Loucy (cell line): ENCODE measurements around the gene HSPA13.
"Not testable (repeated sequence)": the region's sequence is repeated elsewhere in the genome, so short reads cannot be mapped to it uniquely, and the experiment has no call there.

Experiments used
- H2AFZ ChIP-seq: fragments of 200-600 bp; sonication (generic); 2 replicates; pipeline ENCODE4 v1.6.0; 2016; ENCODE audit warnings: antibody characterized with exemption, mild to moderate bottlenecking, low read length, moderate library complexity
- H3F3A ChIP-seq: fragments of 200-600 bp; 2 replicates; pipeline ENCODE4 v1.6.0; 2016; ENCODE audit warnings: antibody characterized with exemption, low read depth, mild to moderate bottlenecking
- H3K27me3 ChIP-seq: fragments of 200-600 bp; sonication (generic); 2 replicates; pipeline ENCODE4 v1.6.1; 2014; ENCODE audit warnings: low read length, mild to moderate bottlenecking; ENCODE audit not compliant: insufficient read depth, poor library complexity, severe bottlenecking
- H3K36me3 ChIP-seq: fragments of 200-600 bp; sonication (generic); 2 replicates; pipeline ENCODE4 v1.6.1; 2016; ENCODE audit warnings: low read length; ENCODE audit not compliant: insufficient read depth
- H3K4me1 ChIP-seq: fragments of 200-600 bp; sonication (generic); 2 replicates; pipeline ENCODE4 v1.5.1; 2014; ENCODE audit warnings: low read length, mild to moderate bottlenecking; ENCODE audit not compliant: insufficient read depth, poor library complexity, severe bottlenecking
- H3K4me2 ChIP-seq: fragments of 200-600 bp; sonication (generic); 2 replicates; pipeline ENCODE4 v1.6.0; 2014; ENCODE audit warnings: antibody characterized with exemption, low read length, low read depth, mild to moderate bottlenecking; ENCODE audit not compliant: poor library complexity, severe bottlenecking
- H3K4me3 ChIP-seq: fragments of 200-600 bp; sonication (generic); 2 replicates; pipeline ENCODE4 v1.5.1; 2014; ENCODE audit warnings: low read length, mild to moderate bottlenecking, mixed read lengths; ENCODE audit not compliant: poor library complexity, severe bottlenecking
- H3K79me2 ChIP-seq: fragments of 200-600 bp; sonication (generic); 2 replicates; pipeline ENCODE4 v1.6.1; 2014; ENCODE audit warnings: low read length; ENCODE audit not compliant: insufficient read depth
- H3K9ac ChIP-seq: fragments of 200-600 bp; sonication (generic); 2 replicates; pipeline ENCODE4 v1.6.0; 2014; ENCODE audit warnings: mild to moderate bottlenecking, low read depth, low read length, moderate library complexity; ENCODE audit not compliant: poor library complexity, severe bottlenecking
- H3K9me2 ChIP-seq: fragments of 200-600 bp; sonication (generic); replicated peaks from 2 replicates; pipeline ENCODE4 v1.6.1; 2016; ENCODE audit warnings: low read depth, low read length, mixed read lengths
- H3K9me3 ChIP-seq: fragments of 200-600 bp; sonication (generic); 2 replicates; pipeline ENCODE4 v1.6.1; 2014; ENCODE audit warnings: mild to moderate bottlenecking, antibody characterized with exemption, low read length, low read depth; ENCODE audit not compliant: insufficient read depth
- H4K20me1 ChIP-seq: fragments of 200-600 bp; sonication (generic); 2 replicates; pipeline ENCODE4 v1.6.0; 2014; ENCODE audit warnings: antibody characterized with exemption, low read length, mild to moderate bottlenecking; ENCODE audit not compliant: insufficient read depth, poor library complexity, severe bottlenecking
- CTCF ChIP-seq: fragments of 200-600 bp; sonication (generic); conservative IDR thresholded peaks from 2 replicates; pipeline ENCODE4 v1.5.1; 2014; ENCODE audit warnings: mild to moderate bottlenecking, antibody characterized with exemption, low read length
- EZH2phosphoT487 ChIP-seq: fragments of 200-600 bp; IDR thresholded peaks from 2 replicates; pipeline ENCODE4 v1.6.1; 2018; ENCODE audit warnings: antibody characterized with exemption, mild to moderate bottlenecking, moderate library complexity, borderline replicate concordance

The HSPA13 gene

DNA sequence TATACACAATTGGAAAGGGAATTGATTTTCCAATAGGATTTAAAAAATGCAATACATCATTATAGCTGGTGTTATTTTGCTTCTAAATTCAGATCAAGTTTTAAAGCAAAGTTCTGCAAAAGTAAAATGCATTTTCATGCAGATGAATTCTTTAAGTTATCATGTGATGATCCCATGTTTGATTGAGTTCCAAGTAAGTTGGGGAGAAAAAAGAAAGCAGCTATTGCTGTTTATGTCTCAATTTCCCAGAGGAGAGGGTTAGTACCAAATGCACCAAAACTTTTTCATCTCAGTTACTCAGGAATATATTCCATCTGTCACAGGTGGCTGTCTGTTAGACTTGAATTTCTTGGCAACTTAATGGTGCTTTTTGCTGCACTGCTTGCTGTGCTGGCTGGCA lies 29.7 kb downstream of the HSPA13 start:
- no peaks in the 10 kb centered on the region for H4K20me1 ChIP-seq
- no peaks in the 10 kb centered on the region for H3F3A ChIP-seq
- H3K36me3 ChIP-seq = no peaks in the 10 kb centered on the region
- no peak overlapping the region for H2AFZ ChIP-seq
- no peak overlapping the region for H3K4me2 ChIP-seq
- no peaks in the 10 kb centered on the region for H3K9me2 ChIP-seq
- no peaks in the 10 kb centered on the region for H3K79me2 ChIP-seq
- H3K4me1 ChIP-seq = no peaks in the 10 kb centered on the region
- H3K9me3 ChIP-seq = no peaks in the 10 kb centered on the region
- no peak overlapping the region for H3K4me3 ChIP-seq
- no peak for TF ChIP-seq CTCF
- TF ChIP-seq EZH2phosphoT487 = no peak
- no peak overlapping the region for H3K9ac ChIP-seq
- no peaks in the 10 kb centered on the region for H3K27me3 ChIP-seq

- H4K20me1 ChIP-seq, H3K9me3 ChIP-seq, H3K4me2 ChIP-seq, H3K79me2 ChIP-seq, H3F3A ChIP-seq, H2AFZ ChIP-seq, H3K27me3 ChIP-seq, H3K36me3 ChIP-seq, H3K9me2 ChIP-seq, H3K4me3 ChIP-seq, H3K4me1 ChIP-seq, H3K9ac ChIP-seq: not testable (repeated sequence)
These were observed 55.6 kb downstream of the HSPA13 start for GRCh38 chr21:14327346-14327745.

- no peaks in the 10 kb centered on the region for H3F3A ChIP-seq
- no peak overlapping the region for H3K4me3 ChIP-seq
- TF ChIP-seq CTCF = no peak
- no peak for TF ChIP-seq EZH2phosphoT487
- H3K4me2 ChIP-seq = no peak overlapping the region
- no peaks in the 10 kb centered on the region for H3K79me2 ChIP-seq
- H3K9me2 ChIP-seq = no peaks in the 10 kb centered on the region
- no peaks in the 10 kb centered on the region for H4K20me1 ChIP-seq
- no peaks in the 10 kb centered on the region for H3K36me3 ChIP-seq
- no peaks in the 10 kb centered on the region for H3K27me3 ChIP-seq
- no peak overlapping the region for H3K9ac ChIP-seq
- no peak overlapping the region for H2AFZ ChIP-seq
- H3K4me1 ChIP-seq = no peaks in the 10 kb centered on the region
- H3K9me3 ChIP-seq = no peaks in the 10 kb centered on the region
These were observed 57.4 kb downstream of the HSPA13 start for GRCh38 chr21:14325595-14325994.
